ENCODE measurements around the gene TMEM245.

GRCh38 chr9:109149722-109150121 lies 30.0 kb upstream of the TMEM245 start:
- TF ChIP-seq CTCF (IDR thresholded peaks at IDR 0.05; ENCODE audit: low read depth, low read length, poor library complexity, severe bottlenecking) (no peak), EZH2phosphoT487 (IDR thresholded peaks at IDR 0.05; ENCODE audit: borderline replicate concordance, low read length) (no peak)

Data from DOHH2 (cell line).